Hematopoietic multipotent progenitor cell treated with erythropoietin and hydrocortisone succinate and interleukin-3 and kit ligand, for 8 days (in vitro differentiated cells): ENCODE data around the gene DCTPP1.

ENCODE experiments used
- DNase-seq: peaks from one replicate; pipeline ENCODE4 v3.0.0-alpha.2; 2015

The DCTPP1 gene

DNA sequence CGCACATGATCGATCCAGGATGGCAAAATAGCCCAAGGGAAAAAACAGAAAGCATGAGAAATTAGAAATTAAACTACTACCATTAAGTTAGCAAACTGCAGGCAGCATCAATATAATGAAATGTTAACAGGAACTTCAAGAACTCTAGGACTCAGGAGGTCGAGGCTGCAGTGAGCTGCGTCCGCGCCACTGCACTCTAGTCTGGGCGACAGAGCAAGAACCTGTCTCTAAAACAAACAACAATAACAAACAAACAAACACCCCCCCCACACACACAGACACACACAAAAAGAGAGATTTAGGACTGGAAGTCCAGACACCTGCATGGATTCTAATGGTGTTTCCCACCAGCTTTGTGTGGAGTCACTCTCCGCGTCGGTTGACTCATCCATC lies 16.4 kb upstream of the DCTPP1 start:
- DNase-seq = no peak

DNA sequence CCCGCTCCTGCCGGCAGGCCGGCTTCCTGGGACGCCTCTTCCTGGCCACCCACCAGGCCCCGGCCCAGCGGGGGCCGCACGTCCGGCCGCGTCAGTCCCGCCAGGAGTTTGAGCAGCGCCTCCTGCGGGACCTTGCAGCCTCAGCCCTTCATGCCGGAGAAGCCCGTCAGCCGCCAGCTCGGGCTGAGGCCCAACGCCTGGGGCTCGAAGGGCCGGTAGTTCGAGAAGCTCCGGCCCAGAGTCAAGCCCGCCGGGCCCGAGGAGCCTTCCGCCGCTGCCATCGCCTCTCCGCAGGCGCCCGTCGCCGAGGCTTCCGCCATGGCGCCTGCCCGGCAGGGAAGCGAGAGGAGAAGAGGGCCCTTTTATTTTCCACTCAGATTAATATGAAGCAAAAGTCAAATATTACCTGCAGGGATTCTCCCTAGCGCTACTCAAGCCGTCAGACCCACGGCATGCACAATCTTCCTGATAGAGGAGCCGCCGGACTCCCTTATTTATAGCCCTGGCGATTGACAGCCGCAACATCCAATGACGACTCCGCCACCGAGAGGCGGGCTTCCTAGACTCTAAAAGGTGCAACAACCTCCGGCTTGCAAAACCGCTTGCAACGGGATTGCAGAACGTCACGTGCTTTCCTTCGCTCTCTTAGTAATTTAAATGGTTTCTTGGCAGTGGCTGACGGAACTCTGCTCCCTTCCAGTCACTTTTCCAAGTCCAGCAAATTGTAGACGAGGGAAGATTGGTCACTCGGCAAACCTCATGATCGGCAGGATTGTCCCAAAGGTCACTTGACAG lies 15.8 kb upstream of the DCTPP1 start, which contains the start of gene SEPHS2:
Gene SEPHS2 (minus strand): TSS at position 467 of the 795 bp plus-strand sequence. CDS start 147 bp downstream, at position 320.
- DNase-seq = peak; percentile 99

- no peak for DNase-seq
These were observed 15.2 kb upstream of the DCTPP1 start for GRCh38 chr16:30445149-30445407.

GRCh38 chr16:30444231-30445148 lies 14.7 kb upstream of the DCTPP1 start:
- no peak for DNase-seq

GRCh38 chr16:30443631-30444030 lies 13.8 kb upstream of the DCTPP1 start:
- no peak for DNase-seq

GRCh38 chr16:30439720-30440348 lies 10.0 kb upstream of the DCTPP1 start:
- no peak for DNase-seq

DNA sequence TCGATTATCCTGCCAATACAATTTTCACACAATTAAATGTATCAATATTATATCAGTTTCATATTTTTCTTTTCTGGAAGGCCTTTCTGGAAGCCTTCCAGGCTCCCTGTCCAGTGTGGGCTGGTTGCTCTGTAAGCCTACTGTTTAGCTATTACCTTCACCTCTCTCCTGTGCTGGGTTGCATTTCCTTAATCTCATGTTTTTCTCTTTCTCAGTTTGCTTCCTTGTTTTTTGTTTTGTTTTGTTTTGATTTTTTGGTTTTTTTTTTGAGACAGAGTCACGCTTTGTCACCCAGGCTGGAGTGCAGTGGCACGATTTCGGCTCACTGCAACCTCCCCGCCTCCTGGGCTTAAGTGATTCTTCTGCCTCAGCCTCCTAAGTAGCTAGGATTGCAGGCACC lies 9.0 kb upstream of the DCTPP1 start:
- DNase-seq = no peak

DNA sequence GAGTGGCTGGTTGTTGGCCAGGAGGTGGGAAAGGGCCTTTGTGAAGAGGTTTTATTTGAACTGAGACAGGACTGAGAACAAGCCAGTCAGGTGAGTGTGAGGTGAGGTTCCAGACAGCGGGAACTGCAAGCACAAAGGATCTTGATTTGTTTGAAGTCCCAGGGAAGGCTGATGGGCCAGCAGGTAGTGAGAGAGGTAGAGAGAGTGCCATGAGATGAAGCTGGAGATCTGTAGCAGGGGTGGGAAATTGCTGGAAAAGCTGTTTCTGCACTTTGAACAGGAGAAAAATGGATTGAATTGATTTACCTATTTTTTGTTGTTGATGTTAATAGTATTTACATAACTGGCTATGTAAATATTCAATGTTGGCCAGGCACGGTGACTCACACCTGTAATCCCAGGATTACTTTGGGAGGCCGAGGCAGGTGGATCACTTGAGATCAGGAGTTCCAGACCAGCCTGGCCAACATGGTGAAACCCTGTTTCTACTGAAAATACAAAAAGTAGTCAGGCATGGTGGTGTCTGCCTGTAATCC lies 7.7 kb upstream of the DCTPP1 start:
- no peak for DNase-seq

DNA sequence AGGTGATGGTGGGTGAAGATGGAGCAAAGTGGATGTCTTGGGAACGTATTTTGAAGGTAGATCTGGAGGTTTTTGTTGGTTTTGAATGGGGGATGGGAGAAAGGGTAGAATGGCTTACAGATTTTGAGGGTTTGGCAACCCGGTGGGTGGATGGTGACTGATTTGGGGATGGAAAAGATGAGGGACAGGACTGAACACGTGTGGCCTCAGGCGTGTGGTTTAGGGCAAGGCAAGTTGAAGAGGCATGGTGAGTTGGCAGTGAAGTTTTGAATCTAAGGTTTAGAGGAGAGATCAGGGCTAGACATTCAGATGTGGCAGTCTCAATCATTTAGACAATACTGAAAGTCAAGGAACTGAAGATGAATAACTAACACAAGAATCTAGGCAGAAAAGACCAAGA lies 5.0 kb upstream of the DCTPP1 start:
- DNase-seq = no peak

- no peak for DNase-seq
These were observed 669 bp upstream of the DCTPP1 start for GRCh38 chr16:30430428-30430970.

DNA sequence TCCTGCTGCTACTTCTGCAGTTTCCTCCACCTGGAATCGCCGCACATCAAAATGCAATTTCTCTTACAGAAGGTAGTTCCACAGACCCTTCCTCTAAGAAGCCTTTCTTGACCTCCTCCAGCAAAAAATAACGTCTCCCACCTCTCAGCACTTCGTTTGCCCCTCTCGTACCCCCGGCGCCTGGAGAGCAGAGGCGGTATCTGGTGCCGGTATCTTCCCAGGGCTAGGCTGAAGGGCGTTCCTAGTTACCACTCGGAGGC lies 482 bp downstream of the DCTPP1 start:
- no peak for DNase-seq

DNA sequence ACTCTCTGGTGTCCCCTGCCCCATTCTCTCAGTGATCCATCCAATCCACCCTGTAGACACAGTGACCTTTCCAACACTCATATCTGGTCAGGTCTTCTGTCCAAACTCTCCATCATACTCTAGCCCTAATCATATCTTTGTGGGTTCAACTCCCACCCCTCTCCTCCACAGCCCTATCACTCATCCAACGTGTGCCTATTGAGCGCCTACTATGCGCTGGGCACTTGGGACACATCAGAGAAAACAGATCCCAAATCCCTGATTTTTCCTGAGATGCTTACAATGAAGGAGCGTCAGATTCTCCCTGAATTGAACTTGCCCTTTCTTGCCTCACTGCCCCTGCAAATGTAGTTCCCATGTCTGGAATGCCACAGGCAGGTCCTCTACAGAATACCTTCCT lies 1.8 kb downstream of the DCTPP1 start:
- DNase-seq = no peak

DNA sequence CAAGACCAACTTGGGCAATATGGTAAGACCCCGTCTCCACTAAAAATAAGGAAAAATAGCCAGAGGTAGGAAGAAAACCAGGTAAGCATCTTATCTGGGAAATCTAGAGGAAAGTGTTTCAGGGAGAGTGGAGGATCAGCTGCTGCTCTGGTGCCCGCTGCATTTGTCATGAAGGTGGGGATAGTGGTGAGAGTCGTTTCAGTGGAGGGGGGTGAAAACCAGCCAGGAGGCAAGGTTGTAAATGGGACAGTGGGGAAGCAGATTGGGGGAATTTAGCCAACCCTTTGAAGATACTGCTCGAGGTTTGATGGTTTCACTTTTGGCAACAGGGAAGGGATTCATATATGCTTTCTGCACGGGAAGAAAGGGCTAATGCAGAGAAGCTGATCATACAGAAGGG lies 8.8 kb downstream of the DCTPP1 start:
- no peak for DNase-seq

DNA sequence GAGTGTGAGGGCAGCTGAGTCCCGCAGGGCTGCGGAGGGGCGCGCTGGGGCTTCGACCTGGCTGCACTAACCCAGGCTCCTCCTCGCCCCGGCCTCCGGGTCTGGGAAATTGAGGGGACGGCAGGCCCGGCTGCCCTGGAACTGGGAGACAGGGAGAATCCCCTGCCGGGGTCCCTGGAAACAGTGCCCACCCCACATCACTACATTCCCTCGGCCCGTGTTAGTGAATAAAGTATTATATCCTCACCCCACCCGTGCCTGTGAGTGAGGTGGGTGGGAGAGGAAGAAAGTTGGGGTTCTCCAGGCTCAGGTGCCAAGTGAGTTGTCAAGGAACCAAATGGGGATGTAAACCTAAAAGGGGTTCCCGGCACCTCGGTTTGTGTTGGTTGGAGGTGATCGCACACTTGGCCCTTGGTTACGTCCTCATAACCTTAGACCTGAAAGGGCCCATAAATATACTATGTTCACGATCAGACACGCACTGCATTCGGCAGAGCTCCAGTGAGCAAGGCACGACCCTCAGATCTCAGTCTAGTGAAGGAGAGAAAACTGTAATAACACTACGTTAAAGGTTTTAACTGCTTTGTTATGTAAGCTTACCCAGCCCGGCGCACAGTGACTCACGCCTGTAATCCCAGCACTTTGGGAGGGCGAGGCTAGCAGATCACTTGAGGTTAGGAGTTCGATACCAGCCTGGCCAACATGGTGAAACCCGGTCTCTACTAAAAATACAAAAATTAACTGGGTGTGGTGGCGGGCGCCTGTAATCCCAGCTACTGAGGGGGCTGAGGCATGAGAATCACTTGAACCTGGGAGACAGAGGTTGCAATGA lies 11.3 kb downstream of the DCTPP1 start:
- peak; percentile 20 for DNase-seq

DNA sequence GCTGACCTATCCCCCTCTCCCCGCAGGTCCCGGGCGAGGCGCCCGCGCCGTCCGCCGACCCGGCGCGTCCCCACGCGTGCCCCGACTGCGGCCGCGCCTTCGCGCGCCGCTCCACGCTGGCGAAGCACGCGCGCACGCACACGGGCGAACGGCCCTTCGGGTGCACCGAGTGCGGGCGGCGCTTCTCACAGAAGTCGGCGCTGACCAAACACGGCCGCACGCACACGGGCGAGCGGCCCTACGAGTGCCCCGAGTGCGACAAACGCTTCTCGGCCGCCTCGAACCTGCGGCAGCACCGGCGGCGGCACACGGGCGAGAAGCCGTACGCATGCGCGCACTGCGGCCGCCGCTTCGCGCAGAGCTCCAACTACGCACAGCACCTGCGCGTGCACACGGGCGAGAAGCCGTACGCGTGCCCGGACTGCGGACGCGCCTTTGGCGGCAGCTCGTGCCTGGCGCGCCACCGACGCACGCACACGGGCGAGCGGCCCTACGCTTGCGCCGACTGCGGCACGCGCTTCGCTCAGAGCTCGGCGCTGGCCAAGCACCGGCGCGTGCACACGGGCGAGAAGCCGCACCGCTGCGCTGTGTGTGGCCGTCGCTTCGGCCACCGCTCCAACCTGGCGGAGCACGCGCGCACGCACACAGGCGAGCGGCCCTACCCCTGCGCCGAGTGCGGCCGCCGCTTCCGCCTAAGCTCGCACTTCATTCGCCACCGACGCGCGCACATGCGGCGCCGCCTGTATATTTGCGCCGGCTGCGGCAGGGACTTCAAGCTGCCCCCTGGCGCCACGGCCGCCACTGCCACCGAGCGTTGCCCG lies 12.1 kb downstream of the DCTPP1 start:
- peak; percentile 95 for DNase-seq

GRCh38 chr16:30416624-30417528 lies 13.0 kb downstream of the DCTPP1 start:
- no peak for DNase-seq

GRCh38 chr16:30416047-30416603 lies 13.7 kb downstream of the DCTPP1 start:
- DNase-seq = no peak

DNA sequence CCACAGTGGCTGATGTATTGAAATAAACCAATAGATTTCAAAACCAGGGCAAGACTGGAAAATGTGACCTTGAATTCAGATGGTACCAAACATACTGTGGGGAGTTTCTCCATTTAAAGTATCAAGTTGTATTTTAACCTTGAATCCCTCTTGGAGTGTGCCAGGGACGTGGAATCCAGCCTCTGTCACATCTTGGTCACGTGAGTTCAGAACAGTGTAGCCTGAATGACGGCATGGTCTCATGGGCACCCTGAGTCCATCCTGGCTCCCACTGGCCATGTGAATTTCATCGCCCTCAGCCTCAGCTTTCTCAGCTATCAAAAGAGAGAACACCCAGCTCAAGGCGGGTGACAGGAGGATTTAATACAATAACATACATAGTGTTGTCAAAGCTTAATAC lies 15.7 kb downstream of the DCTPP1 start:
- no peak for DNase-seq

DNA sequence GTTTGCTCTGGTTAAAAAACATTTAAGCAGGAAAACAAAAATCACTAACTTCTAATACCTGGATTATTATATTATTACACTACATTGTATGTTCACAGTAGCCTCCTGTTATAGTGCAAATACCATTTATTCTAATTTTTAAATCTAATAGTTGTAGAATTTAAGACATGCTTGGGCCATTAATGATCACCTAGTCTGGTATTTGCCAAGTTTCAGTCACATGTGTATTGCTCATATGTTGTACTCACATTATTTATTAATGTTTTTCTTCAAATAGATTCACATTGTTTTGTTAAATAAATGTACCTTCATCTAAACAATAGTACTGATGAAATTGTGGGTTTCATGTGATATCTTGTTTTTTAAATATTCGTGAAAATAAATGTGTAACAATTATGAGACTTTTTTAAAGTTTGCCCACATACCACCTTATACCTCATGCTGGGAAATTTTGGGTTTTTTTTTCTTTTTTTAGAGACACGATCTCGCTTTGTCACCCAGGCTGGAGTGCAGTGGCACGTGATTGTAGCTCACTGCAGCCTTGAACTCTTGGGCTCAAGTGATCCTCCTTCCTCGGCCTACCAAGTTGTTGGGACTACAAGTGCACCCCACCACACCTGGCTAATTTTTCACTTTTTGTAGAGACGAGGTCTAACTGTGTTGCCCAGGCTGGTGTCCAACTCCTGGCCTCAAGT lies 16.6 kb downstream of the DCTPP1 start:
- DNase-seq = no peak
